CD4-positive, alpha-beta T cell (primary cell): ENCODE measurements around the gene SIGLEC10. TPM values are rescaled to one million over a fixed set of nuclear protein-coding genes. Genes with fewer than 3 reads are reported as not detected.
A peak's percentile ranks its signal among the peaks of the same experiment; 100 is the strongest.

Experiments used
- ATAC-seq: fragments of 200-7000 bp; cut with Tn5 transposase; one replicate; pipeline ENCODE4 v1.10.0; 2022; ENCODE audit warnings: mild to moderate bottlenecking; ENCODE audit not compliant: poor library complexity
- CTCF ChIA-PET: fragments of 350-600 bp; sonication (Branson Sonifier 250); formaldehyde crosslinking; loops from one replicate; lab custom pipeline; 2021; ENCODE audit warnings: antibody characterized with exemption, inconsistent platforms; lab: Charles Lee
- POLR2A ChIA-PET: fragments of 350-600 bp; sonication (Branson Sonifier 250); formaldehyde crosslinking; loops from one replicate; lab custom pipeline; 2021; ENCODE audit warnings: antibody characterized with exemption, inconsistent platforms; lab: Charles Lee
- DNase-seq, 14 experiments: peaks; one replicate each; pipeline ENCODE4 v3.0.0-alpha.2; 2013 to 2020; ENCODE audit warnings: mixed read lengths in 2 of 14
- H3K27ac ChIP-seq, 2 donors: one replicate each; pipeline versions ENCODE4 v1.5.1 to v1.7.0; 2013; ENCODE audit warnings: low read length in 2 of 2, low read depth in 1 of 2, mild to moderate bottlenecking in 1 of 2
- H3K27me3 ChIP-seq, 2 experiments: 1 replicate in 1 of 2; 2 replicates in 1 of 2; pipeline versions ENCODE4 v1.6.1 to v1.7.0; 2013; ENCODE audit warnings: low read length in 2 of 2, control low read depth in 1 of 2, mild to moderate bottlenecking in 1 of 2, moderate library complexity in 1 of 2; ENCODE audit not compliant: insufficient read depth in 2 of 2, control insufficient read depth in 1 of 2
- H3K36me3 ChIP-seq: one replicate; pipeline ENCODE4 v1.6.1; 2013; ENCODE audit warnings: low read length, control low read depth; ENCODE audit not compliant: insufficient read depth
- H3K4me1 ChIP-seq: one replicate; pipeline ENCODE4 v1.6.1; 2013; ENCODE audit warnings: low read length, control low read depth; ENCODE audit not compliant: insufficient read depth
- H3K4me3 ChIP-seq: one replicate; pipeline ENCODE4 v1.5.1; 2013; ENCODE audit warnings: mild to moderate bottlenecking, low read length, moderate library complexity
- H3K9me3 ChIP-seq, 2 experiments: 1 replicate in 1 of 2; 2 replicates in 1 of 2; pipeline versions ENCODE4 v1.6.1 to v1.7.0; 2013; ENCODE audit warnings: low read length in 2 of 2, mild to moderate bottlenecking in 2 of 2, control low read depth in 1 of 2, moderate library complexity in 1 of 2; ENCODE audit not compliant: control insufficient read depth in 1 of 2, insufficient read depth in 1 of 2
- H3K27ac Mint-ChIP-seq: one replicate; pipeline ENCODE4 v1.8.0; 2020; ENCODE audit warnings: mixed read lengths
- H3K27me3 Mint-ChIP-seq: one replicate; pipeline ENCODE4 v1.8.0; 2021; ENCODE audit warnings: mixed read lengths
- H3K36me3 Mint-ChIP-seq: one replicate; pipeline ENCODE4 v1.8.0; 2021; ENCODE audit warnings: low read depth, mixed read lengths
- H3K4me1 Mint-ChIP-seq: one replicate; pipeline ENCODE4 v1.8.0; 2021; ENCODE audit warnings: low read depth, mixed read lengths
- H3K4me3 Mint-ChIP-seq: one replicate; pipeline ENCODE4 v1.8.0; 2020; ENCODE audit warnings: mild to moderate bottlenecking, mixed read lengths
- H3K9me3 Mint-ChIP-seq: one replicate; pipeline ENCODE4 v1.8.0; 2020; ENCODE audit warnings: mixed read lengths
- CTCF ChIP-seq: fragments of 200-600 bp; IDR thresholded peaks from one replicate; pipeline ENCODE4 v1.8.0; 2022; ENCODE audit warnings: antibody characterized with exemption, mild to moderate bottlenecking
- intact Hi-C, 2 experiments: fragments of 100-400 bp; cut with DNase I in 1 of 2; cut with micrococcal nuclease in 1 of 2; formaldehyde crosslinking; loops; one replicate each; pipeline versions ENCODE4 v1.15.1 to v1.9.0; 2023 to 2025; cut with DNase I, micrococcal nuclease
- total RNA-seq, 174 experiments: library from RNA in 2 of 174; stranded (reverse) in 2 of 174; gene quantifications; one replicate each; pipeline ENCODE4 v1.2.3 and lab custom pipeline; 2021 to 2026

The SIGLEC10 gene
- total RNA-seq, 2 experiments from 2014 or later = 0.39 to 0.58 TPM

GRCh38 chr19:51439021-51439465 lies 21.6 kb upstream of the SIGLEC10 start:
- Histone ChIP-seq H3K4me3 (no peak overlapping the region), H3K27ac (no peak overlapping the region), H3K36me3 (no peaks in the 10 kb centered on the region), H3K9me3 (no peaks in the 10 kb centered on the region), H3K27me3 (peaks cover 0 to 2% of the 10 kb centered on the region in 2 experiments), H3K4me1 (peaks cover 29% of the 10 kb centered on the region)
- Mint-ChIP-seq H3K4me1 (peaks cover 38% of the 10 kb centered on the region), H3K9me3 (no peaks in the 10 kb centered on the region), H3K27me3 (peaks cover 8% of the 10 kb centered on the region), H3K27ac (no peak overlapping the region), H3K36me3 (no peaks in the 10 kb centered on the region), H3K4me3 (peak overlapping the region; percentile 31)
- intact Hi-C loops = loop anchor here in 1 of 2 experiments (1.0 to 2.0 kb wide), 2 partner anchors 17 to 100 kb away; no protein-coding TSS in a partner anchor
- DNase-seq (peak in 8 of 14 experiments; percentile 7 to 71 (median 29)), ATAC-seq (no peak)
- TF ChIP-seq CTCF = peak; percentile 29
- ChIA-PET CTCF (no interaction called here), POLR2A (no interaction called here)

- H3K27me3 Mint-ChIP-seq = peaks cover 8% of the 10 kb centered on the region
- DNase-seq (no peak), ATAC-seq (no peak)
- H3K27me3 ChIP-seq = peaks cover 0 to 2% of the 10 kb centered on the region in 2 experiments
- intact Hi-C loops = no loop called here
- H3K4me3 ChIP-seq = no peak overlapping the region
- H3K4me1 Mint-ChIP-seq = peaks cover 8% of the 10 kb centered on the region
- no peak overlapping the region for H3K27ac ChIP-seq
- no peaks in the 10 kb centered on the region for H3K36me3 Mint-ChIP-seq
- ChIA-PET POLR2A (no interaction called here), CTCF (interaction anchor here (0.8 kb wide), 1 partner anchor 13 kb away, joined by 4 read pairs; no protein-coding TSS in a partner anchor)
- H3K36me3 ChIP-seq = no peaks in the 10 kb centered on the region
- no peak for TF ChIP-seq CTCF
- no peak overlapping the region for H3K4me3 Mint-ChIP-seq
- no peaks in the 10 kb centered on the region for H3K9me3 Mint-ChIP-seq
- H3K4me1 ChIP-seq = peaks cover 9% of the 10 kb centered on the region
- H3K9me3 ChIP-seq = no peaks in the 10 kb centered on the region
- H3K27ac Mint-ChIP-seq = no peak overlapping the region
Observed at GRCh38 chr19:51434456-51434855, 17.0 kb upstream of the SIGLEC10 start.

- Histone ChIP-seq H3K9me3 (no peaks in the 10 kb centered on the region), H3K36me3 (no peaks in the 10 kb centered on the region), H3K27me3 (peaks cover 0 to 2% of the 10 kb centered on the region in 2 experiments), H3K4me3 (no peak overlapping the region), H3K4me1 (no peaks in the 10 kb centered on the region), H3K27ac (no peak overlapping the region)
- DNase-seq (peak in 2 of 14 experiments; percentile 30 to 42), ATAC-seq (no peak)
- H3K36me3 Mint-ChIP-seq = no peaks in the 10 kb centered on the region
- intact Hi-C loops = no loop called here
- TF ChIP-seq CTCF = no peak
- POLR2A ChIA-PET = no interaction called here
- no peaks in the 10 kb centered on the region for H3K9me3 Mint-ChIP-seq
- no peak overlapping the region for H3K27ac Mint-ChIP-seq
- H3K4me3 Mint-ChIP-seq = no peak overlapping the region
- no peaks in the 10 kb centered on the region for H3K4me1 Mint-ChIP-seq
- CTCF ChIA-PET = no interaction called here
- peaks cover 8% of the 10 kb centered on the region for H3K27me3 Mint-ChIP-seq
Observed at GRCh38 chr19:51433043-51433442, 15.6 kb upstream of the SIGLEC10 start.
